GM18858 (cell line): ENCODE measurements around the gene AP3D1.

Experiments used
- ATAC-seq: cut with Tn5 transposase; IDR thresholded peaks from one replicate; pipeline ENCODE4 v1.9.1; 2021; ENCODE audit not compliant: unreplicated experiment

AP3D1 gene

DNA sequence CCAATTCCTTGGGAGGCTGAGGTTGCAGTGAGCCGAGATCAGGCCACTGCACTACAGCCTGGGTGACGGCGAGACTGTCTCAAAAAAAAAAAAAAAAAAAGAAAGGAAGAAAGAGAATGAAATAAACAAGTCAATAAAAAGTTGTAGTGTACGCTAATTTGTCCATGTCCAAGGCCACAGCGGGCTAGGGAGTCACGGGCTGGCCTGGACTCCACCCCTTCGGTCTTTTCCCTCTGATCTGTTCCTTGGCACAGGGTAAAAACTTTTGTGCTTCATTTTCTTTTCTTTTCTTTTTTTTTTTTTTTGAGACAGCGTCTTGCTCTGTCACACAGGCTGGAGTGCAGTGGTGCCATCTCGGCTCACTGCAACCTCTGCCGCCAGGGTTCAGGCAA, 80.9 kb downstream of the AP3D1 start:
- no peak for ATAC-seq

DNA sequence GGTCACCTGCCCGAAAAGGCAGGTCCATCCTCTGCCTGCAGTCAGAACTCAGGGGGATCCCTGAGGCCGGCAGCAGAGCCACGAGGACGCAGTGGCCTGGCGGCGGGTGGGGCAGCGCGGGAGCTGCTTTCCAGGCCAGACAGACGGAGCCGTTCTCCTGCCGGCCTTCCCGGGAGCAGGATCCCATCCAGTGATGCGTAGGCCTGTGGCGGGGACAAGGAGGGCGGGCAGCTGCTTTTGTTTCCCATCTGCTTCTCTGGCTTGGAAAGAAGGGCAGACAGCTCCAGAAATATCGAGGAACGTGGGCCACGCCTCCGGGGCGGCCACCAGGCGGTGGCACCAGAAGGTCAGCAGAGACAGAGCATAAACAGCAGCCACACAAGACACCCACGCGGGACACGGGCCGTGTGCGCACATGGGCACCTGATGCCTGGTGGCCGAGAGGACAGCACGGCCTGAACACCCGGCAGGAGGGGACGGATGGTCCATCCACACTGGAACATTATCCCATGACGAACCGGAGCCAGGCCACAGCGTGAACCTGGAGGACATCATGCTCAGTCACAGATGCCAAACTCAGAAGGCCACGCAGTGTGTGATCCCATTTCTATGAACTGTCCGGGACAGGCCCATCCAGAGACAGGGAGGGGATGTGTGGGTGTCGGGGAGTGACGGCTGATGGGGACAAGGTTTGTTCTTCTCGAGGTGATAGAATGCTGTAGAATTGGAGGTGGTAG, 86.4 kb downstream of the AP3D1 start:
- ATAC-seq = no peak

DNA sequence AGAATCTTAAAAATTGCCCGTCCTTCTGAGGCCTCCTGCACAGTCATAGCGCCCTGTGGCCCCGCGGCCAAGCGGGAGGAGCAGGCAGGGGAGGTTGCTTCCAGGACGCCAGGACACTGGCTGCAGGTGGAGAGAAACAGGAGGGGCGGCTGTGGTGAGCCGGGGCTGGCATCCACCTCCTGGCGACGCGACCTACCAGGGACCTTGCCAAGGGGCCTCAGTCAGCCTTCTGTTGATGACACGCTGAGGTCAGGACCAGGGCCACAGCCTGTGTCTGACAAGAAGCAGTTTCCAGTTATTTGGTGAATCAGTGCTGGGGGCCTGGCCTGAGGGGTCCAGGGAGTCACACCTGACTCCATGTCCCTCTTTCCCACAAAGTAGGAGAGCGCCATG, 87.0 kb downstream of the AP3D1 start:
- ATAC-seq = no peak

DNA sequence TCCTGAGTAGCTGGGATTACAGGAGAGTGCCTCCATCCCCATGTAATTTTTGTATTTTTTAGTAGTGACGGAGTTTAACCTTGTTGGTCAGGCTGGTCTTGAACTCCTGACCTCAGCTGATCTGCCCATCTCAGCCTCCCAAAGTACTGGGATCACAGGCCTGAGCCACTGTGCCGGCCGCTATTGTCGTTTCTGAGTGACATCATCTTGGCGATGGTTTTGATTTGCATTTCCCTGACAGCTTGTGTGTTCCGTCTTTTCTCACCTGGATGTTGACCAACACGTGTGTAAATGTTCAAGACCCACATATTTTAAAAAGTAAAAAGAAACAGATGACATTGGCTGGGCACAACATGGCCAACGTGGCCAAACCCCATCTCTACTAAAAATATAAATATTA, 87.5 kb downstream of the AP3D1 start:
- ATAC-seq = no peak

DNA sequence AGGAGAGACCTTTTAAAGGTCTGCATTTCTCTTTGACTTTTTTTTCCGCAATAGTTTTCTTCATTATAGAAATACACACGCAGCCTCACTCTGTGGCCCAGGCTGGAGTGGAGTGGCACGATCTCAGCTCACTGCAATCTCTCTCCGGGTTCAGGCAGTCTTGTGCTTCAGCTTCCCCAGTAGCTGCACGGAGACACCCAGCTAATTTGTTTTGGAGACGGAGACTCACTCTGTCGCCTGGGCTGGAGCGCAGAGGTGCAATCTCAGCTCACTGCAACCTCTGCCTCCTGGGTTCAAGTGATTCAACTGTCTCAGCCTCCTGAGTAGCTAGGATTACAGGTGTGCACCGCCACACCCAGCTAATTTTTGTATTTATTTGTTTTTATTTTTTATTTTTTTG, 88.6 kb downstream of the AP3D1 start:
- no peak for ATAC-seq

DNA sequence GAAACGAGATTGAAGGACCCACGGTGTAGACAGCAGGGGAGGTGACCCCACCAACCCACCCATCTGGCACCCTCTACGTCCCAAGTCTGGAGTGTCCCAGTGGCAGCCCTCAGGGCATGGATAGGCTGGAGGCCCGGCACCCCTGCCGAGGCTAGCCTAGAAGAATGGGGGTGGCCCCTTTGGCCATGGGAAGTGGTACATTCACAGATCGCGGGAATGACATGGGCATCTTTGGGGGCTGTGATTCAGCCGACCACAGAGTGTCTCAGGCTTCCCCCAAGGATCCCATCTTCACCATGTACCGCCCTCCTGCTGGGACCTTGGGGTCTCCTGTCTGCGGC, 89.0 kb downstream of the AP3D1 start:
- ATAC-seq = no peak

DNA sequence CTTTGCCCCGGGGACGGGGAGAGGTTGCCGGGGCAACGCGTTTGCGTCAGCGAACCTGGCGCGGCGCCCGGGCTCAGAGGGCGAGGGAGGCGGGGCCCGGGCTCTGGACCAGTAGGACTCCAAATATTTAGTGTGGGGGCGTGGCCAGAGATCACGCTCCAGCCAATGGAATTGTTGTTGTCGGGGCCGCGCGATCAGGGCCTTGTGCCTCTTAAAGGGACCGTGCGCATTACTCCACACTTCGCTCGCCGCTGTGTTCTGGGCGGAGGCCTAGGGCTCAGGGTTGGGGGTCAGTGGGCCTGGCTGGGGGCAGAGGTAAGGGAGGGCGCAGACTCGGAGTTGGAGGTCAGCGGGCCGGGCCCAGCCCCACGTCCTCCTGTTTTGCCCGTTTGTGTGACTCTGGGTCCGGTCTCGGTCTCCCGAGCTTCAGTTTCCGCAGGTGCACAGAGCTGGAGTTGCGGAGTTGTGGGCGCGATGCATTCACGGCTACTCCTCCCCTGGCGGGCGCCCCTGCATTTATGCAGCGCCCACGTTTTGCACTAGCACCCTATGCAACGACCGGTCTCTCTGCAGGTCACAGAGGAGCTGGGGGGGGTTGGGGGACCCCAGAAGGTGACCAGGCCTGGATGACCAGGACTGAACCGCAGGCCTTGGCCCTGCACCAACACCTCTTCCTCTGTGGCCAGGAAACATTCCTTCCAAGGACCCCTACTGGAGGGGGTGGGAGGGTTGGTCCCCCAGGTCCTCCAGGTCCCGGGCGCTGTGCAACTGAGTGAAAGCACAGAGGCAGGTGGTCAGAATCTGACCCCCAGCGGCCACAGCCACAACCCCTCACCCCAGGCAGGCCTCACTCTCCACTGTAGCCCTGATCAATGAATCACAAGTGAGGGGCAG, 89.6 kb downstream of the AP3D1 start:
- ATAC-seq = peak; percentile 61

DNA sequence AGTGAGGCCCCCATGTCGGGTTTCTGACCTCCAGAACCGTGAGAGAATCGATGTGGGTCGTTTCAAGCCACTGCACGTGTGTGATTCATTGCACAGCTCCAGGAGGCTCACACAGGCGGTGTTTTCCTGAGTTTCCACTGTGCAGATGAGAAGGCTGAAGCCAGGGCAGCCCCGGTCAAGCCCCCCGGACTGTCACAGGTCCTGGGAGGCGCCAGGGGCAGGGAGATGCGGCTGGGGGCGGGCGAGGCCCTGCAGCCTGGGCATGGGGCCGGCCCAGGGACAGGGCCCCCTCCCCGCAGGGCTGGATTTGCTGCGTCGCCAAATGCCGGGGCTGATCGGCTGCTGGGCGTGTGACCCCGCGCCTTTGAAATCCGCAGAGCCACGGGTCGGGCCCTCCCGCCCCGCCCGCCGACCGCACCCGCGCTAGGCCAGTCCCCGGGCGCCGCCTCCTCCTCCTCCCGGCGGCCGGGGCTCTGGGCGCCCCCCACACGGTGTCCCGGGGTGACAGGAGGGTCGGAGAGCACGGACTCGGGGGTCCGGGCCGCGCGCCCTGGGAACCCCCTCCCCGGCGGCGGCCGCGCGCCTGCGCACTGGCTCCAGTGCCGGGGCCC, 90.4 kb downstream of the AP3D1 start:
- no peak for ATAC-seq

DNA sequence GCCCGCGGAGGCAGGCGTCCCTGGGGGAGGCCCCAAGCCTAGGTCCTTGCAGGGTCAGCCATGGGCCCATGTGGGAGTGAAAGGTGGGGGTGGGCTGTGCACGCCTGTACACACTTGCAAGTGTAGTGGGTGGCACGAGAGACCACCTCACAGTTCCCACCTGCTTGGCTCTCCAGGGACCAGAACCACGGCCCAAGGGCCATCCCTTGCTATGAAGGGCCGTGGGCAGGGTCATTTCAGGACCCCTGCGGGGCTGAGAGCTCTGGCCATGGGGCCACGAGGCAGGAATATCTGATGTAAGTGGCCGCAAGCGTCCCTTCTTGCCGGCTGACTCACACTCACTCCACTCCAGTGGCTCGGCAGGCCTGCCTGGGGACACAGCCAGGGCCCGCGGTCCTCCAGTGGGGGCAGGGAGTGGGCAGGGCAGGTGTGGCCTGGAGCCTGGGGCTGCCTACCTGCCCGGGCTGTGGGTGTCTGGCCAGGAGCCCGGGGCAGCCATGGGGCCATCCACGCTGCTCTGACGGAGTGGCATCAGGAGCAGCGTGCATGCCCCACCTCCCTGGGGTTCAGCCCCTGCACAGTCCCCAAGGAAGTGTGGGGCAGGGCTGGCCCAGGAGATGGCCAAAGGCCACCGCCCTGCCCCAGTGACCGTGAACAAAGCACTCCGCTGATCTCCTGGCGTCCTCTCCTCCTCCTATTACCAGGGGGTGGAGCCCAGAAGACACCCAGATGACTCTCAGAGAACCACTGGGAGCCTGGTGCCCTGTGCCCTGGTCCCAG, 91.8 kb downstream of the AP3D1 start:
- ATAC-seq = no peak

DNA sequence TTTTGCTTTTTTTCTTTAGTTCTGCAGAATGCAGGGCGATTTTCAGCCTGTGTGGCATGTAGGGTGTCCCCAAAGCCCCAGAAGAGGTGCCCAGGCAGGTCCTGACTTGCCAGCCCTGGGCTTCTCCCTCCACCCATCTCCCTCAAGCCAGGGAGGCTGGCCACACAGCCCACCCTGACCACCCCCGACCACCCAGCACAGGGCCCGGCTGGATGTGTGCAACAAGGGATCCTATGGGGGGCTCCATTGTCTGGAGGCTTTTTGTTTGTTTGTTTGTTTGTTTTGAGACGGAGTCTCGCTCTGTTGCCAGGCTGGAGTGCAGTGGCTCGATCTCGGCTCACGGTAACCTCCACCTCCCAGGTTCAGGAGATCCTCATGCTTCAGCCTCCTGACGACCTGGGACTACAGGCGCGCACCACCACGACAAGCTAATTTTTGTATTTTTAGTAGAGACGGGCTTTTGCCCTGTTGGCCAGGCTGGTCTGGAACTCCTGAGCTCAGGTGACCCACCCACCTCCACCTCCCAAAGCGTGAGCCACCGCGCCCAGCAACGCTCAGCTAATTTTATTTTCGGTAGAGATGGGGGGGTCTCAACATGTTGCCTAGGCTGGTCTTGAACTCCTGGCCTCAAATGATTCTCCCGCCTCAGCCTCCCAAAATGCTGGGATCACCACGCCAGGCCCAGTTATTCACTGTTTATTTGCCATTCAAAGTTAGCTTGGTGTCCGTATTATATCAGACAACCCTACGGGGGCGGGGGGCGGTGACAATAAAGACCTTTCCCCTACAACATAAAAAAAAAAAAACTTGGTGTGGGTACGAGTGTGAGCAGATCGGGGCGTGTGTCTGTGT, 92.6 kb downstream of the AP3D1 start:
- no peak for ATAC-seq

DNA sequence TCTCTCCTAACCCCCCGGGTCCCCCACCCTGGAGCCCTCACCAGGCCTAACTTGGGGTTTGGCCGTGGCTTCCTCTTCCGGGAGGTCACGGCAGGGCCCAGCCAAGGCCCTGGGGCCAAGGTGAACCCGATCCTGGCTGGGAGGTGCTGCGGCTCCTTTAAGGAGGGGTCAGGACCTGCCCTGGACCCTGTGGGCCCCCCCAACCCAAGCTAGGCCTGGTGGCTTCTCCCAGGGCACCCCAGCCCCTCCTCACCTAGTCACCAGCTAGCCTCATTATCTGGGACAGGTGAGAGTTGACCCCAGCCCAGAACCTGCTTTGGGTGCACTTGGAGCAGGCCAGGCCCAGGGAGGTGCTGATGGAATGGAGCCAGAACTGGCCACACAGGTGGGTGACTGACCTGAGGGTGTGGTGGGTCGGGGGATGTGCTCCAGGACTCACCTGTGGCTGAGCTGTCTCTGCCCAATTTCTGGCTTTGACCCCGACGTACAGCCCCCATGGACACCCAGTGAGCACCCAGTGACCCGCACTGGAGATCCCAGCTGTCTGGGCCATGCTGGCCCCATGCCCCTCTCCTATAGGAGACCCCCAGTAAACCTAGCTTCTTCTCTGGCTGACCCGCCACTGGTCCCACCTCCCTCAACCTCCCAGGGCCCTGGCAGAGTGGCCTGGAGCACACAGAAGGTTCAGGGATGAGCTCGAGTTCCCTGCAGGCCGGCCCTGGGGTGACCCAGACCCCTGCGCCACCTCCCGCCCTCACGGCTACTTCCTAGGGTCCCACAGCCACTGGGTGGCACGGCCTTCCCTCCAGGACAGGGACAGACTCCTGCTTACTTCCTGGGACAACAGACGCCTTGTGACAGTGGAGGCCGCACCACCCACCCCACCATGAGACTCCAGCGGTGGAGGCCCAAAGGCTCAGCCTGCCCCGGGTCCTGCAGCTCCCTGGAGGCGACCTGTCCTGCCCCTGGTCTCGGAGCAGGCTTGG, 93.6 kb downstream of the AP3D1 start:
- no peak for ATAC-seq

DNA sequence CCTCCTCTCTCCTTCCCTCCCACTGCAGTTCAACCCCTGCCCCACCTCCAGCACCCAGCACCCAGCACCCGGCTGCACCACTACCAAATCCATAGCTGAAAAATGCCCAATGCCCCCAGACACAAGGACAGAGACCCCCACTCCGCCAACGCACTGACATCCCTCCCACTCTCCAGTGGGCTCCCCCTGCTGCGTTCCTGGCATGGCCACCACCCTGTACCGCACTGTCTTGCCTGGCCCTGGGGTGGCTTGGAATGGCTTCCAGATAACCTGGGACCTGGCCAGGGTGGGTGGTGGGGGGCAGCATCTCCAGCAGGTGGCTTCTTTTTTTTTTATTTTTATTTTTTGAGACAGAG, 94.6 kb downstream of the AP3D1 start:
- no peak for ATAC-seq

DNA sequence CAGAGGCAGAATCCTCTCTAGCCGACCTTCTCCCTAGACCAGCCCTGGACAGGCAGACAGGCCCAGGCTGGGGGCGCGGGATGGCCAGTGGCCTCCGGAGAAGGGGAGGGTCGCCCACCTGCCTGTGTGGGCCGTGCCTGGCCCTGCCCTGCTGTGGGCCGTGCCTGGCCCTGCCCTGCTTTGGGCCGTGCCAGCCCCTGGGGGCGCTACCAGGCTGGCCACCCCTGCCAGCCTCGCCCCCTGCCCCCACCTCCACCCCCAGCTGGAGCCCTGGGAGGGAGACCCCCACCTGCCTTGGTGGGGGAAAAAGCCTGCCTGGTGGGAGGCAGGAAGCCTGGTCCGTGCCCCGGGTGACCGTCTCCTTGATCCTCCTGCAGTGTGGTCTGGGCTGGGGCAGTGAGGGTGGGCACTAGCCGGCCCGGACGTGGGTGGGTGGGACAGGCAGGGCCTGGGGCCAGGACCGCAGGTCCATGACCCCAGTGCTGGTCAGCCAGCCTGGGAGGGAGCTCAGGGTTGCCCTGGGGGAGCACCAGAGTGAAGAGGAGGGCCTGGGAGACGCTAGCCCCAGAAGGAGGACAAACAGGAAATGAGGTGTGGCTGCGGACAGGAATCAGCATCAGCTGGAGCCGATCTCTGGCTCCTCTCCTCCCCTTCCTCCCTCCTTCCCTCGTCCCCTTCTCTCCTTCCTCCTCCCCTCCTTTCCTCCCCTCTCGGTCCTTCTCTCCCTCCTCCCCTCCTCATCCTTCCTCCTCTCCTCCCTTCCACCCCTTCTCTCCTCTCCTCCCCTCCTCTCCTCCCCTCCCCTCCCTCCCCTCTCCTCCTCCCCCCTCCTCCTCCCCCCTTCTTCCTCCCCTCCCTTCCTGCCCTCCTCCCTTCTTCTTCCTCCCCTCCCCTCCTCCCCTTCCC, 95.2 kb downstream of the AP3D1 start:
- ATAC-seq = no peak

DNA sequence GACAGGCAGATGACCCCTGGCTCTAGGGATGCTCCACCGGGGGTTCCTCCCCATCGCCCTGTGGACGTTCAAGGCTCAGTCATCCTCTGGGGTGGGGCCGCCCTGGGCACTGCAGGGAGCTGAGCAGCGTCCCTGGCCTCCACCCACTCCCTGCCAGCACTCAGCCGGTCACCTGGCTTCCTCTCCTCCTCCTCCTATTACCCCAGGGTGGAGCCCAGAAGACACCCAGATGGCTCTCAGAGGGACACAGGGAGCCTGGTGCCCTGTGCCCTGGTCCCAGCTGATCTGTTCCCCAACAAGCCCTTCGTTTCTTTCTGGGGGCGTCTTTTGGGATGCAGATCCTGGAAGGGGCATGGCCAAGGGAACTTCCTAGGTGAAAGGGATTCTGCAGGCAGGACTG, 96.6 kb downstream of the AP3D1 start:
- no peak for ATAC-seq

DNA sequence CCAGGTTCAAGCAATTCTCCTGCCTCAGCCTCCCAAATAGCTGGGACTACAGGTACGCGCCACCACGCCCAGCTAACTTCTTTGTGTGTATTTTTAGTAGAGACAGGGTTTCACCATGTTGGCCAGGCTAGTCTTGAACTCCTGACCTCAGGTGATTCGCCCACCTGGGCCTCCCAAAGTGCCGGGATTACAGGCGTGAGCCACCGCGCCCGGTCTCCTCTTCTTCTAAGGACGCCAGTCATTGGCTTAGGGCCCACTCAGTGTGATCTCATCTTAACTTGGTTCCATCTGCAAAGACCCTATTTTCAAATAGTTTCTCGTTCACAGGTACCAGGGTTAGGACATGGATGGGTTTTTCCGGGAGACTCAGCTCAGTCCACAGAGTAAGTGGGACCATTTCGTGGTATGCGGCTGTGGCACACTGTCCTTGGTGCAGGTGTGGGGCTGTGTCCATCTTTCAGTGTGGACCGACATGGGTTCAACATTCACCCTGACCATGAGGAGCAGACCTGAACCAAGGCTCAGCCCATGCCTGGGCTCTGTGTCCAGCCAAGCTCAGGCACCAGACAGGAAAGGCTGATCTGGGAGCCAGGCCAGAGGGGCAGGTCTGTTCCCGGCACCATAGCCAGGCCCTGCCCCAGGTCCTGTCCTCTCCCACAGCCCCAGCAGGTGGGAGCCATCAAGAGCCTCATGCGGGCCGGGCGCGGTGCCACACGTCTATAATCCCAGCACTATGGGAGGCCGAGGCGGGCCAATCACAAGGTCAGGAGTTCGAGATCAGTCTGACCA, 97.6 kb downstream of the AP3D1 start:
- ATAC-seq = no peak

DNA sequence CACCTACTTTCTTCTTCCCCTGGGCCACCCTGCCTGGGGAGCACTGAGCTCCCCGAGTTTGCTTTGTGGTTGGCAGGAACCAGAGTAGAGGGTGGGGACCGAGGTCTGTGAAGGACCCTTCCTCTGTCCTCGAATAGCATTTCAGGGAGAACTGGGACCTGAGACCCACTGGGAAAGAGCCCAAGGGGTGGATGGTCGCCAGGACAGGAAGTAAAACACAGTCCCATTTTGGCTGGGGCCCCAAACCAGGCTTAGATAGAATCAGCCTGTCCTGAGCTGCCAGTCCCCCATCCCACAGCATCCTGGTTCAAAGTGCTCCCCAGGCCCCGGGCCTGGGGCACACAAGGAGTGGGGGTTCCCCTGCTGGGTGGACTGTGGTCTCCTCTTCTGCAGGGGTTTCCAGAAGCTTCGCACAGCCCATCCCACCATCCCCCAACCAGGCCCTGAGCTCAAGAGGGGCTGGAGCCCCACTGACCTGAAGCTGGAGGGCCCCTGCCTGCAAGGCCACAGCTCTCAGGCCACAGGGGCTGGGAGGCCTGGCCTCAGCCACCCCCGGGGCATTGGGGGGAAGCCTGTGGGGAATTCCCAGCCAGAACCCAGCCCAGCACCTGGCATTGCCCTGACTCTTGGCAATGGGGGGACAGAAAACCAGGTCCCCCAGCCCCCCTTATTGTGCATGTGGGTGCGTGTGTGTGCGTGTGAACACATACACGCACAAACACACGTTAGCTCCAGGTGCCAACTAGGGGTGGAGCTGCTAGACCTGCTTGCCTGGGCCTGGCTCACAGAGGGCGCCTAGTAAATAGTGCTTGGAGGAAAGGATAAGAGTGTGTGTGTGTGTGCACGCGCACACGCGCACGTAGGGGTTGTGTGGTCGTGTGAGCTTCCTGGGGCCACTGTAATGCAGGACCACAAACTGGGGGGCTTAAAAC, 99.3 kb downstream of the AP3D1 start:
- no peak for ATAC-seq
